Natural killer cell (primary cell): ENCODE results near the gene NEGR1. TPM values are rescaled to one million over a fixed set of nuclear protein-coding genes. Genes with fewer than 3 reads are reported as not detected.

Source experiments
- ATAC-seq, 3 donors: fragments of 150-1000 bp in 2 of 3; fragments of 200-7000 bp in 1 of 3; cut with Tn5 transposase; 1 replicate in 1 of 3; 2 replicates in 2 of 3; pipeline ENCODE4 v1.10.0; 2021; ENCODE audit warnings: mild to moderate bottlenecking in 2 of 3, moderate library complexity in 2 of 3
- DNase-seq, 2 donors: peaks; one replicate each; pipeline versions ENCODE4 v3.0.0 to v3.0.0-alpha.2; 2013 to 2021; ENCODE audit warnings: mixed read lengths in 1 of 2
- H3K27ac ChIP-seq: one replicate; pipeline ENCODE4 v1.5.1; 2013; ENCODE audit warnings: mild to moderate bottlenecking, low read length
- H3K27me3 ChIP-seq: one replicate; pipeline ENCODE4 v1.6.1; 2013; ENCODE audit warnings: low read length; ENCODE audit not compliant: control insufficient read depth, insufficient read depth
- H3K36me3 ChIP-seq: one replicate; pipeline ENCODE4 v1.6.1; 2013; ENCODE audit warnings: low read length; ENCODE audit not compliant: control insufficient read depth, insufficient read depth
- H3K4me1 ChIP-seq: one replicate; pipeline ENCODE4 v1.6.1; 2013; ENCODE audit warnings: low read length; ENCODE audit not compliant: control insufficient read depth, insufficient read depth
- H3K4me3 ChIP-seq: one replicate; pipeline ENCODE4 v1.5.1; 2013; ENCODE audit warnings: low read length
- H3K9me3 ChIP-seq: one replicate; pipeline ENCODE4 v1.6.1; 2013; ENCODE audit warnings: low read length; ENCODE audit not compliant: control insufficient read depth, insufficient read depth
- H3K27ac Mint-ChIP-seq, 2 donors: one replicate each; pipeline ENCODE4 v1.8.0; 2022; ENCODE audit warnings: mild to moderate bottlenecking in 2 of 2, mixed read lengths in 2 of 2, moderate library complexity in 1 of 2
- H3K27me3 Mint-ChIP-seq, 2 donors: one replicate each; pipeline ENCODE4 v1.8.0; 2022; ENCODE audit warnings: low read depth in 2 of 2, mixed read lengths in 2 of 2
- H3K36me3 Mint-ChIP-seq: one replicate; pipeline ENCODE4 v1.8.0; 2022; ENCODE audit warnings: mixed read lengths
- H3K4me1 Mint-ChIP-seq, 2 donors: one replicate each; pipeline ENCODE4 v1.8.0; 2022; ENCODE audit warnings: mixed read lengths in 2 of 2
- H3K4me3 Mint-ChIP-seq: one replicate; pipeline ENCODE4 v1.8.0; 2022; ENCODE audit warnings: mild to moderate bottlenecking, moderate library complexity, mixed read lengths
- H3K9me3 Mint-ChIP-seq, 2 donors: one replicate each; pipeline ENCODE4 v1.8.0; 2022; ENCODE audit warnings: mixed read lengths in 2 of 2
- WGBS: methylation state at CpG from one replicate; pipeline ENCODE4 v1.1.7; 2013; ENCODE audit warnings: missing lambda C conversion rate; ENCODE audit not compliant: insufficient coverage; 5-methylcytosine and 5-hydroxymethylcytosine counted together
- intact Hi-C: fragments of 100-400 bp; cut with micrococcal nuclease; formaldehyde crosslinking; loops from one replicate; pipeline ENCODE4 v1.14.2; 2022
- total RNA-seq, 4 donors: library from RNA; stranded (reverse); fragments of 120-200 nt in 1 of 4; gene quantifications; one replicate each; pipeline versions ENCODE4 v1.2.3 to v1.2.4, GENCODE V29; 2013 to 2022
- TF ChIP-seq, protein P1 (sequence below): fragments of 200-600 bp; IDR thresholded peaks from one replicate; pipeline ENCODE4 v1.8.0; 2022; ENCODE audit warnings: antibody characterized with exemption

Gene NEGR1
- total RNA-seq, 3 donors from 2014 or later (not counting 1 experiment from before 2014, with no cell fraction given), result 0.55 to 1.3 TPM; not detected in 1

DNA sequence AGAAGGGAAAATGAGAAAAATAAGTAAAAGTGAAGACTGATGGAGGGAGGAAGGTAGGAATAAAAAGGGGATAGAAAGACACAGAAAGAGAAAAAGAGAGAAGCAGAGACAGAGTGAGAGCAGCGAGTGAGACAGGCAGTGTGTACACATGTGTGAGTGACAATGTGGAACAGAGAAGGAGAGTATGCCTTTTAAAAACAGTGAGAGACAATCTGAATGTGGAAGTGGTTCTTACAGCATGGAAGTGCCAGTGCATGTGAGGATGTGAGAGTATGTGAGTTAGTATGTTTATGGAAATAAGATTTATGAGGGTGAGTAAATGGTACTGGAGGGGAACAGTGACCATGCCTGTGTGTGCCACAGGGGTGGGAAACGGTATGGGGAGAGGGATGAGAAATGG, 1.2 kb downstream of the NEGR1 start:
- Mint-ChIP-seq H3K27ac (peak overlapping the region in 1 of 2 donors; percentile 2), H3K4me3 (no peak overlapping the region), H3K36me3 (no peaks in the 10 kb centered on the region), H3K9me3 (no peaks in the 10 kb centered on the region), H3K27me3 (no peaks in the 10 kb centered on the region), H3K4me1 (peaks cover 16 to 19% of the 10 kb centered on the region in 2 donors)
- intact Hi-C loops, result loop anchor here (5.0 to 10.0 kb wide), 2 partner anchors 64 to 1916 kb away; partner anchors contain the start of genes FPGT and LRRIQ3
- no peak overlapping the region for H3K4me3 ChIP-seq
- peaks cover 5% of the 10 kb centered on the region for H3K4me1 ChIP-seq
- ATAC-seq (no peak), DNase-seq (no peak)
- no peaks in the 10 kb centered on the region for H3K9me3 ChIP-seq
- no peak overlapping the region for H3K27ac ChIP-seq
- 18% methylated on average over 2 of the region's 2 CpGs for WGBS
- no peaks in the 10 kb centered on the region for H3K36me3 ChIP-seq
- TF ChIP-seq, protein P1, sequence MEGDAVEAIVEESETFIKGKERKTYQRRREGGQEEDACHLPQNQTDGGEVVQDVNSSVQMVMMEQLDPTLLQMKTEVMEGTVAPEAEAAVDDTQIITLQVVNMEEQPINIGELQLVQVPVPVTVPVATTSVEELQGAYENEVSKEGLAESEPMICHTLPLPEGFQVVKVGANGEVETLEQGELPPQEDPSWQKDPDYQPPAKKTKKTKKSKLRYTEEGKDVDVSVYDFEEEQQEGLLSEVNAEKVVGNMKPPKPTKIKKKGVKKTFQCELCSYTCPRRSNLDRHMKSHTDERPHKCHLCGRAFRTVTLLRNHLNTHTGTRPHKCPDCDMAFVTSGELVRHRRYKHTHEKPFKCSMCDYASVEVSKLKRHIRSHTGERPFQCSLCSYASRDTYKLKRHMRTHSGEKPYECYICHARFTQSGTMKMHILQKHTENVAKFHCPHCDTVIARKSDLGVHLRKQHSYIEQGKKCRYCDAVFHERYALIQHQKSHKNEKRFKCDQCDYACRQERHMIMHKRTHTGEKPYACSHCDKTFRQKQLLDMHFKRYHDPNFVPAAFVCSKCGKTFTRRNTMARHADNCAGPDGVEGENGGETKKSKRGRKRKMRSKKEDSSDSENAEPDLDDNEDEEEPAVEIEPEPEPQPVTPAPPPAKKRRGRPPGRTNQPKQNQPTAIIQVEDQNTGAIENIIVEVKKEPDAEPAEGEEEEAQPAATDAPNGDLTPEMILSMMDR, result no peak
- H3K27me3 ChIP-seq, result no peaks in the 10 kb centered on the region

DNA sequence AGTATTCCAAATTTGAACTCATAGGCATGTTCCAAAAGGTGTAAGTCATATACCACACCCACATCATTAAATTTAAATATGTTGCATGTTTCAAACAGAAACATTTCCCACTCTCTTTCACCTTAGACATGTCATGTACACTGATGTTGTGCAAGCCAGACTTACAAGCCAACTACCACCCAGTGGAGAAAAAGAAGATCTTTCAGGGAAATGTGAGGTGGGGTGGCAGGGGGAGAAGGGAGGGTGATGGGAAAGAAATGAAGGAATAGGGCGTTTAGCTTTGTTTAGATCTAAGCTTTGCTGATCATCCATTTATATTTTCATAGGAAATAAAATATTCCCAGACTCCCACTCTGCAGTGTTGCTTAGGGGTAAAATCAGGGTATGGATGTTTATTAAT, 1.6 kb downstream of the NEGR1 start:
- H3K27ac Mint-ChIP-seq, result peak overlapping the region in 1 of 2 donors; percentile 2
- H3K4me3 Mint-ChIP-seq, result no peak overlapping the region
- intact Hi-C loops, result loop anchor here (5.0 to 10.0 kb wide), 2 partner anchors 64 to 1917 kb away; partner anchors contain the start of genes FPGT and LRRIQ3

DNA sequence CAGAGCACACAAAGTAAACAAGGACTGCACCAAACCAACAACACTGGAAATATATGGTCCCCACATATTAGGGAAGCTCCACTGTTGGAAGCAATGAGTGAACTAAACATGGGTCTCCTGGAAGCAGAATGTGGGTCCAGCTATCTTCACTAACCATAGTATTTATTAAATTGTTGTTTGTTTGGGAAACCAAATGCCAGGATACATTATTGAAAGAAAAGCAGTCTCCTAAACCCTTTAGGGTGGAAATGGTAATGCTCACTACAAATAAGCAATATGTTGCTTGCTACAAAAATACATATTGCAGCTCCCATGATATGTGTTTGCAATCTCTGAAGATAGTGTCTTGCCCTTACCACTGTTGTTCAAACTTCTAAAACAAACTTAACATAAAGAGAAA, 2.2 kb downstream of the NEGR1 start:
- Mint-ChIP-seq H3K27me3 (no peaks in the 10 kb centered on the region), H3K4me3 (no peak overlapping the region)

More for the DNA sequence above, 1.6 kb downstream of the NEGR1 start:
- Histone ChIP-seq H3K27me3 (no peaks in the 10 kb centered on the region), H3K4me1 (peaks cover 5% of the 10 kb centered on the region), H3K9me3 (no peaks in the 10 kb centered on the region), H3K36me3 (no peaks in the 10 kb centered on the region), H3K27ac (no peak overlapping the region), H3K4me3 (no peak overlapping the region)
- ATAC-seq, result no peak
- Mint-ChIP-seq H3K9me3 (no peaks in the 10 kb centered on the region), H3K36me3 (no peaks in the 10 kb centered on the region), H3K4me1 (peaks cover 16 to 19% of the 10 kb centered on the region in 2 donors), H3K27me3 (no peaks in the 10 kb centered on the region)
- DNase-seq, result no peak
- TF ChIP-seq, protein P1, result no peak
- no CpG with 5 or more reads among the region's 1 CpG for WGBS

More for the DNA sequence above, 2.2 kb downstream of the NEGR1 start:
- Histone ChIP-seq H3K27me3 (no peaks in the 10 kb centered on the region), H3K36me3 (no peaks in the 10 kb centered on the region), H3K4me3 (no peak overlapping the region), H3K27ac (no peak overlapping the region), H3K9me3 (no peaks in the 10 kb centered on the region), H3K4me1 (peaks cover 5% of the 10 kb centered on the region)
- intact Hi-C loops, result loop anchor here (5.0 to 10.0 kb wide), 2 partner anchors 65 to 1917 kb away; partner anchors contain the start of genes FPGT and LRRIQ3
- Mint-ChIP-seq H3K27ac (no peak overlapping the region), H3K9me3 (no peaks in the 10 kb centered on the region), H3K4me1 (peaks cover 16 to 19% of the 10 kb centered on the region in 2 donors), H3K36me3 (no peaks in the 10 kb centered on the region)
- TF ChIP-seq, protein P1, result no peak
- ATAC-seq (no peak), DNase-seq (no peak)
